GM12878 (cell line): ENCODE data around the gene METTL2B.

ENCODE experiments used
- CTCF ChIP-seq, 3 experiments: IDR thresholded peaks in 2 of 3; conservative IDR thresholded peaks in 1 of 3; 2 replicates each; pipeline ENCODE4 v1.5.1; 2011; ENCODE audit warnings: low read depth in 3 of 3, low read length in 3 of 3, mild to moderate bottlenecking in 3 of 3, control low read depth in 2 of 3, moderate library complexity in 2 of 3, inconsistent platforms in 1 of 3, mixed read lengths in 1 of 3; ENCODE audit not compliant: control insufficient read depth in 2 of 3, insufficient read depth in 1 of 3; ENCODE audit errors: extremely low read depth in 1 of 3
- IRF5 ChIP-seq: fragments of 450-650 bp; IDR thresholded peaks from 2 replicates; pipeline ENCODE4 v1.6.1; 2017; ENCODE audit warnings: borderline replicate concordance
- POLR2AphosphoS5 ChIP-seq: IDR thresholded peaks from 2 replicates; pipeline ENCODE4 v1.6.1; 2011; ENCODE audit warnings: mild to moderate bottlenecking, low read length, inconsistent platforms
- SMC3 ChIP-seq: IDR thresholded peaks from 2 replicates; pipeline ENCODE4 v1.6.1; 2011; ENCODE audit warnings: low read length, improper control_type of control experiment, borderline replicate concordance
- TAF1 ChIP-seq: IDR thresholded peaks from 2 replicates; pipeline ENCODE4 v1.6.1; 2011; ENCODE audit warnings: mild to moderate bottlenecking, low read depth, low read length, borderline replicate concordance
- TF ChIP-seq, protein P1 (sequence below): IDR thresholded peaks from 2 replicates; pipeline ENCODE4 v1.6.1; 2012; ENCODE audit warnings: low read depth, low read length, improper control_type of control experiment

DNA sequence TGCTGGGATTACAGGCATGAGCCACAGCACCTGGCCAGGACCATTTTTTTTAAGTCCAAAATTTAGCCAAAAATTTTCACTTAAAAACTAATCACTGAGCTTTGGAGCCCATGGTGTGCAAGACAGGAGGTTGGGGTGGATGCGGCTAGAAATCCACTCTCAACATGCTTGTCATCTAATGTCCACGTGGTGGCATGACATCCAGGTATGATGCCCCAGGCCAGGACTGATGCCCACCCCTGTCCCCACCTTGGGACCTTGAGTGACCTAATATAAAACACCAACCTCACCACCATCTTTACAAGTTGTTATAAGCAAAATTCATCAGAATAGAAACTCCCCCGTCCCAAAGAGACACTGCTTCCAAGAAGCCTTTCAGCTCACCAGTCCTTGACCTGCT lies 46.3 kb upstream of the METTL2B start:
- no peak for TF ChIP-seq IRF5
- TF ChIP-seq TAF1, result no peak
- peak; percentile 39; the same call in 1 of the 2 replicates for TF ChIP-seq SMC3
- TF ChIP-seq, protein P1, sequence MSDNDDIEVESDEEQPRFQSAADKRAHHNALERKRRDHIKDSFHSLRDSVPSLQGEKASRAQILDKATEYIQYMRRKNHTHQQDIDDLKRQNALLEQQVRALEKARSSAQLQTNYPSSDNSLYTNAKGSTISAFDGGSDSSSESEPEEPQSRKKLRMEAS, result no peak
- TF ChIP-seq CTCF (IDR thresholded peaks at IDR 0.05 in 2 of 3, conservative IDR thresholded peaks at IDR 0.05 in 1 of 3; ENCODE audit: control insufficient read depth in 2 of 3, extremely low read depth in 1 of 3, insufficient read depth in 1 of 3, low read depth in 3 of 3, low read length in 3 of 3), result peak in 2 of 3 experiments; percentile 11 to 36; a peak in 3 of 6 replicates
- no peak for TF ChIP-seq POLR2AphosphoS5
